T47D (cell line): ENCODE data around the gene WDR47.
"Not testable (repeated sequence)": the region's sequence is repeated elsewhere in the genome, so short reads cannot be mapped to it uniquely, and the experiment has no call there.

ENCODE experiments used
- DNase-seq, 2 experiments: peaks; one replicate each; pipeline versions ENCODE4 v3.0.0 to v3.0.0-alpha.2; 2011 to 2012; ENCODE audit warnings: low read depth in 1 of 2, low spot score in 1 of 2
- JUND ChIP-seq: IDR thresholded peaks from 2 replicates; pipeline ENCODE4 v1.6.1; 2012; ENCODE audit warnings: low read depth
- in situ Hi-C: cut with HindIII; loops from 2 replicates; pipeline ENCODE4 v1.10.0; 2016; ENCODE audit warnings: low sequenced_read_pairs, low pct_unique_long_range_greater_than_20kb

WDR47 gene

GRCh38 chr1:109075531-109076490 lies 33.9 kb upstream of the WDR47 start, which contains the start of gene TAF13:
TAF13 (minus strand) TSS chr1:109076003; CDS start chr1:109075947, 56 bp downstream.
- DNase-seq = peak; percentile 81 to 92
- TF ChIP-seq JUND = no peak
- in situ Hi-C loops = no loop called here

GRCh38 chr1:109069294-109069693 lies 27.4 kb upstream of the WDR47 start:
- DNase-seq = no peak
- in situ Hi-C loops = no loop called here
- no peak for TF ChIP-seq JUND

DNA sequence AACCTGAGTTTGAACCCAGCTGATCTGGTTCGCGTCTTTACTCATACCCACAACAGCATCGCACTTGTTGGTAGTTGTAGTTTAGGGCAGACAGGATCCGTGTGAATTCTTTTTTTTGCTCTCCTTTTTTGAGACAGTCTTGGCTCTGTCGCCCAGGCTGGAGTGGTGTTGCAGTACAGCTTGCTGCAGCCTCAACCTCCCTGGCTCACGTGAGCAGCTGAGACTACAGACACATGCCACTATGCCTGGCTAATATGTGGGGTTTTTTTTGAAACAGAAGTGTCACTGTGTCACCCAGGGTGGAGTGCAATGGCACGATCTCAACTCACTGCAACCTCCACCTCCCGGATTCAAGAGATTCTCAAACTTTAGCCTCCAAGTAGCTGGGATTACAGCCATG lies 26.0 kb upstream of the WDR47 start:
- no peak for TF ChIP-seq JUND
- no peak for DNase-seq
- in situ Hi-C loops = no loop called here

- in situ Hi-C loops = no loop called here
- no peak for TF ChIP-seq JUND
- no peak for DNase-seq
Measured at GRCh38 chr1:109065137-109065536, 23.2 kb upstream of the WDR47 start.

- in situ Hi-C loops = no loop called here
- no peak for DNase-seq
- TF ChIP-seq JUND = no peak
Measured at GRCh38 chr1:109061183-109061582, 19.3 kb upstream of the WDR47 start.

DNA sequence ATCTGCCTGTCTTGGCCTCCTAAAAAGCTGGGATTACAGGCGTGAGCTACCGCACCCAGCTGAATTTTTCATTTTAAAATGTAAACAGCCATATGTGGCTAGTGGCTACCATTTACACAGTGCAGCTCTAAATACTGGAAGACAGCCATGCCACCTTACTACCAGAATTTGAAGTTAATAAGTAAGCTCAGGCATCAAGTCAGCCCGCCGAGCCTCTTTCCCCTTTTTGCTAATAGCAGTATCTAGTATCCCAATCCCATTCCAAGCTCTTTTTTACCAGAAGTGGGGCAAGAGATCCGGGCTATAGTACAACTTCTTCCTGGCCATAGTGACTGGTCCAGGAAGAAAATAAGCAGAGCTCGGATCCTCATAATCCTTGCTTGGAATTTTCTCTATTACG lies 18.8 kb upstream of the WDR47 start:
- in situ Hi-C loops = no loop called here
- no peak for TF ChIP-seq JUND
- no peak for DNase-seq

- in situ Hi-C loops = no loop called here
- no peak for DNase-seq
- no peak for TF ChIP-seq JUND
Measured at GRCh38 chr1:109059026-109059425, 17.1 kb upstream of the WDR47 start.

DNA sequence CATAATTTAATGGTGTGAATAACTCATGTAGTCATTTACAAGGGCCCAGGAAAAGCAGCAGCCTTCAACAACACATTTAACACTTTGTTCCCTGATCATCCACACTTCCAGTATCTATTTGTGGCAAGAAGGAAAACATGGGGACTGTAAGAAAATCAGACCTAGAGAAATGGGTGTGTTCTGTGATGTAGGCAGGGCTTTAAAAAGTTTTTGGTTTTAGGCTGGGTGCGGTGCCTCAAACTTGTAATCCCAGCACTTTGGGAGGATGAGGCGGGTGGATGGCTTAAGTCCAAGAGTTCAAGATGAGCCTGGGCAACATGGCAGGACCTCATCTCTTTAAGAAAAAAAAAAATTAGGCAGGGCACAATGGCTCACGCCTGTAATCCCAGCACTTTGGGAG lies 14.2 kb upstream of the WDR47 start:
- no peak for TF ChIP-seq JUND
- in situ Hi-C loops = no loop called here
- no peak for DNase-seq

DNA sequence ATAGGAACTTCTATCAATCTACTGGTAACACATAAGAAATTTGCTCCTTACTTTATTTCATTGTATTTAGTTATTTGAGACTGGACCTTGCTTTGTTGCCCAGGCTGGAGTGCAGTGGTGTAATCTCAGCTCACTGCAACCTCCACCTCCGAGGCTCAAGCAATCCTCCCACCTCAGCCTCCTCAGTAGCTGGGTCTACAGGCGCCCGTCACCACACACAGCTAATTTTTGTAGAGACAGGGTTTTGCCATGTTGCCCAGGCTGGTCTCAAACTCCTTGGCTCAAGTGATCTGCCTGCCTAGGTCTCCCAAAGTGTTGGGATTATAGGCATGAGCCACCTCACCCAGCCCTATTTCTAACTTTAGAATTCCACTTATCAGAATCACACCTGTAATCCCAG lies 10.2 kb upstream of the WDR47 start:
- in situ Hi-C loops, DNase-seq: not testable (repeated sequence)

DNA sequence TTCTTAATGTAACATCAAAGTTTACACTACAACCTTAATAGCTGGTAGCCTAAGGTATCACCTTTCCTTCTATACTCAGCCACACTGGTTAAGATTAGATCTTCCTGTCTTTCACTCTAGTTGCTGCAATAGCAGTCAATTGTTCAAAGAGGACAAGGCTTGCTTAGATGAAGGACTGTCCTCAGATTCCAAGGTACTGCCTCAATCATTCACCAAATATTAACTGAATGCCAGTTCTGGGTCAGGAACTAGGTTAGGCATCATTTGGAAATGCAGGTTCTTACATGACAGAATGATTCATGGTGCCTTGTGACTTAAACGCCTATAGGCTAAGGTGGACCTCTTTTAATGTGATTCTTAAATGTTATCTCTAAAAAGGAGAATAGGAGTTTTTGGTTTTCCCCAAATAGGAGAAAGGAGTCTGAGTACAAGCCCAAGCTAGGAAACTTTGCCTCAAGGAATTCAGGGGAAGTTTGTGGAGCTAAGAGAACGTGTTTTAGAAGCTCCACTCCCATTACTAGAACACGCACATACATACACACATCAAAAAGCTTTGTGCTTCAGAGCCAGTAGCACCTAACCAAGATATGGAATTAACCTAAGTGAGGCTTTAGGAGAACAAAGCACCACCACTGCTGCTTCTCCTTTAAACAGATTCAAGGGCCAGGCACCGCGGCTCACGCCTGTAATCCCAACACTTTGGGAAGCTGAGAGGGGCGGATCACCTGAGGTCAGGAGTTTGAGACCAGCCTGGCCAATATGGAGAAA lies 8.5 kb upstream of the WDR47 start:
- DNase-seq = peak in 1 of 2 experiments; percentile 22
- in situ Hi-C loops = no loop called here
- no peak for TF ChIP-seq JUND

GRCh38 chr1:109048335-109048734 lies 6.4 kb upstream of the WDR47 start:
- no peak for DNase-seq
- no peak for TF ChIP-seq JUND
- in situ Hi-C loops = no loop called here

GRCh38 chr1:109047339-109047738 lies 5.4 kb upstream of the WDR47 start:
- no peak for DNase-seq
- in situ Hi-C loops = no loop called here
- TF ChIP-seq JUND = no peak

DNA sequence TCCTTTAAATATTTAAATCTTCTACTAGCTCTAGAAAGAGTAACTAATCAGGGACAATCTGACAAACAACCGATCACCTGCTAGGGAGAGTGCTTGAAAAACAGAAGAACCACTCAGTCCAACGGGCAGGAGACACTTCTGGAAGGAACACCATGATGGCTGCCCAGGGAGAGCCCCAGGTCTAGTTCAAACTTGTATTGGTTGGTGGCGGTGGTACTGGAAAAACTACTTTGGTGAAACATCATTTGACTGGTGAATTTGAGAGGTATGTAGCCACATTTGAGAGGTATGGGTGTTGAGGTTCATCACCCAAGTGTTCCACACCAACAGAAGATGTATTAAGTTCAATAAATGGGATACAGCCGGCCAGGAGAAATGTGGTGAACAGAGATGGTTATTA lies 4.8 kb upstream of the WDR47 start:
- in situ Hi-C loops = no loop called here
- no peak for TF ChIP-seq JUND
- no peak for DNase-seq
